ENCODE measurements around the gene UBE2G1.
"Not testable (repeated sequence)": the region's sequence is repeated elsewhere in the genome, so short reads cannot be mapped to it uniquely, and the experiment has no call there.

GRCh38 chr17:4377247-4377646 lies 10.8 kb upstream of the UBE2G1 start:
- TF ChIP-seq CTCF (IDR thresholded peaks at IDR 0.05; ENCODE audit: low read depth, low read length, missing input control); RAD21 (IDR thresholded peaks at IDR 0.05); REST (IDR thresholded peaks at IDR 0.05); MAX (IDR thresholded peaks at IDR 0.05); FOXA1 (IDR thresholded peaks at IDR 0.05); EGR1 (IDR thresholded peaks at IDR 0.05; ENCODE audit: low read depth in 2 of 2); GABPA (IDR thresholded peaks at IDR 0.05 in 1 of 2, conservative IDR thresholded peaks at IDR 0.05 in 1 of 2); HNF4G (IDR thresholded peaks at IDR 0.05); ZBTB33 (IDR thresholded peaks at IDR 0.05): not testable (repeated sequence)

All from liver (tissue), 3 donors.